ENCODE results near the gene BEAN1. TPM values are rescaled to one million over a fixed set of nuclear protein-coding genes. Genes with fewer than 3 reads are reported as not detected.

BEAN1 gene
- total RNA-seq, 6 donors from 2014 or later, result 0.22 to 1.0 (median 0.35) TPM; not detected in 2

GRCh38 chr16:66474750-66475199 is 47.7 kb downstream of the BEAN1 start:
- DNase-seq (no peak), ATAC-seq (ENCODE audit: low FRiP score in 2 of 2) (no peak)
- no peaks in the 10 kb centered on the region for H3K36me3 ChIP-seq
- peaks cover 6 to 23% (median 13%) of the 10 kb centered on the region in 4 donors for H3K4me1 ChIP-seq
- TF ChIP-seq POLR2AphosphoS5 (IDR thresholded peaks at IDR 0.05) (no peak), CTCF (IDR thresholded peaks at IDR 0.05) (no peak), EP300 (IDR thresholded peaks at IDR 0.05) (no peak), POLR2A (IDR thresholded peaks at IDR 0.05) (no peak)
- H3K9me3 ChIP-seq, result no peaks in the 10 kb centered on the region
- H3K27ac ChIP-seq, result no peak overlapping the region
- WGBS, 2 donors, result 9 to 14% methylated on average over 4 of the region's 4 CpGs
- no peaks in the 10 kb centered on the region for H3K27me3 ChIP-seq
- no peak overlapping the region for H3K4me3 ChIP-seq

GRCh38 chr16:66475232-66475631 is 48.1 kb downstream of the BEAN1 start:
- H3K4me3 ChIP-seq, result no peak overlapping the region
- no peaks in the 10 kb centered on the region for H3K27me3 ChIP-seq
- ATAC-seq (ENCODE audit: low FRiP score in 2 of 2) (no peak), DNase-seq (no peak)
- H3K36me3 ChIP-seq, result no peaks in the 10 kb centered on the region
- H3K9me3 ChIP-seq, result no peaks in the 10 kb centered on the region
- whole genome bisulfite sequencing, 2 donors, result 81 to 90% methylated on average over 2 of the region's 2 CpGs
- peaks cover 6 to 23% (median 13%) of the 10 kb centered on the region in 4 donors for H3K4me1 ChIP-seq
- TF ChIP-seq EP300 (IDR thresholded peaks at IDR 0.05) (no peak), POLR2A (IDR thresholded peaks at IDR 0.05) (no peak), POLR2AphosphoS5 (IDR thresholded peaks at IDR 0.05) (no peak), CTCF (IDR thresholded peaks at IDR 0.05) (no peak)
- no peak overlapping the region for H3K27ac ChIP-seq

- Histone ChIP-seq H3K4me1 (peaks cover 6 to 23% (median 13%) of the 10 kb centered on the region in 4 donors), H3K27me3 (no peaks in the 10 kb centered on the region), H3K27ac (no peak overlapping the region), H3K9me3 (no peaks in the 10 kb centered on the region), H3K4me3 (no peak overlapping the region), H3K36me3 (no peaks in the 10 kb centered on the region)
- ATAC-seq (ENCODE audit: low FRiP score in 2 of 2), result no peak
- 47 to 57% methylated on average over 4 to 8 of the region's 8 CpGs for WGBS, 2 donors
- no peak for DNase-seq
- TF ChIP-seq EP300 (IDR thresholded peaks at IDR 0.05) (no peak), POLR2A (IDR thresholded peaks at IDR 0.05) (no peak), CTCF (IDR thresholded peaks at IDR 0.05) (no peak), POLR2AphosphoS5 (IDR thresholded peaks at IDR 0.05) (no peak)
Observed at GRCh38 chr16:66476328-66477027, 49.4 kb downstream of the BEAN1 start.

GRCh38 chr16:66477028-66477515 is 50.0 kb downstream of the BEAN1 start:
- Histone ChIP-seq H3K36me3 (no peaks in the 10 kb centered on the region), H3K27me3 (no peaks in the 10 kb centered on the region), H3K4me3 (no peak overlapping the region), H3K4me1 (peaks cover 6 to 23% (median 13%) of the 10 kb centered on the region in 4 donors), H3K27ac (no peak overlapping the region), H3K9me3 (no peaks in the 10 kb centered on the region)
- ATAC-seq (ENCODE audit: low FRiP score in 2 of 2) (no peak), DNase-seq (no peak)
- 67 to 71% methylated on average over 1 to 2 of the region's 2 CpGs for WGBS, 2 donors
- no peak for TF ChIP-seq CTCF (IDR thresholded peaks at IDR 0.05)
- no peak for TF ChIP-seq POLR2AphosphoS5 (IDR thresholded peaks at IDR 0.05)
- TF ChIP-seq POLR2A (IDR thresholded peaks at IDR 0.05), result no peak
- TF ChIP-seq EP300 (IDR thresholded peaks at IDR 0.05), result no peak
